H1 (cell line): ENCODE results near the gene OR52E4. TPM values are rescaled to one million over a fixed set of nuclear protein-coding genes. Genes with fewer than 3 reads are reported as not detected.

Source experiments
- ATF3 ChIP-seq: IDR thresholded peaks from 2 replicates; pipeline ENCODE4 v1.6.1; 2011; ENCODE audit warnings: low read depth, mild to moderate bottlenecking, low read length; ENCODE audit not compliant: insufficient read depth
- BRCA1 ChIP-seq: IDR thresholded peaks from 2 replicates; pipeline ENCODE4 v1.6.1; 2012; ENCODE audit warnings: low read depth, low read length, improper control_type of control experiment
- CHD1 ChIP-seq: IDR thresholded peaks from 2 replicates; pipeline ENCODE4 v1.6.1; 2012; ENCODE audit warnings: low read depth, low read length, improper control_type of control experiment
- CHD7 ChIP-seq: fragments of 300-600 bp; sonication (generic); IDR thresholded peaks from 2 replicates; pipeline ENCODE4 v1.7.1; 2012; ENCODE audit warnings: low read length, moderate library complexity, mild to moderate bottlenecking, inconsistent platforms; ENCODE audit not compliant: insufficient replicate concordance
- CTBP2 ChIP-seq: IDR thresholded peaks from 2 replicates; pipeline ENCODE4 v1.7.0; 2011; ENCODE audit warnings: borderline replicate concordance, mild to moderate bottlenecking, moderate library complexity, mixed read lengths, low read length; ENCODE audit not compliant: insufficient read depth, insufficient read length
- GABPA ChIP-seq: IDR thresholded peaks from 2 replicates; pipeline ENCODE4 v1.6.1; 2011; ENCODE audit warnings: mild to moderate bottlenecking, low read length, moderate library complexity, borderline replicate concordance; ENCODE audit not compliant: insufficient read depth
- NRF1 ChIP-seq: IDR thresholded peaks from 2 replicates; pipeline ENCODE4 v1.6.1; 2011; ENCODE audit warnings: mild to moderate bottlenecking, low read depth, low read length, improper control_type of control experiment
- POU5F1 ChIP-seq: IDR thresholded peaks from 2 replicates; pipeline ENCODE4 v1.6.1; 2011; ENCODE audit warnings: low read depth, mild to moderate bottlenecking, low read length, moderate library complexity
- RFX5 ChIP-seq: IDR thresholded peaks from 2 replicates; pipeline ENCODE4 v1.6.1; 2011; ENCODE audit warnings: low read depth, low read length, improper control_type of control experiment, borderline replicate concordance
- SP2 ChIP-seq: IDR thresholded peaks from 2 replicates; pipeline ENCODE4 v1.6.1; 2012; ENCODE audit warnings: mild to moderate bottlenecking, low read length, inconsistent platforms
- SP4 ChIP-seq: IDR thresholded peaks from 2 replicates; pipeline ENCODE4 v1.6.1; 2012; ENCODE audit warnings: low read length, inconsistent platforms
- TEAD4 ChIP-seq: IDR thresholded peaks from 2 replicates; pipeline ENCODE4 v1.6.1; 2012; ENCODE audit warnings: low read depth, low read length, inconsistent platforms, mixed read lengths
- polyA plus RNA-seq, 7 experiments: library from polyadenylated mRNA; depleted of rRNA in 3 of 7; stranded (reverse) in 5 of 7; unstranded in 2 of 7; fragments of >200 nt in 5 of 7; fragments of 200-250 nt in 2 of 7; gene quantifications; 1 replicate in 5 of 7; 2 replicates in 1 of 7; 4 replicates in 1 of 7; pipeline versions ENCODE4 v1.2.1 to v1.2.3, GENCODE V29; 2011 to 2013; ENCODE audit warnings: missing spikeins in 2 of 7, mixed read lengths in 2 of 7
- total RNA-seq: library from RNA; stranded (reverse); fragmentation: NEBNext Ultra II Directional; extraction: Animal tissue kit (Norgen Biotek cat#: 25700); gene quantifications from 2 replicates; pipeline ENCODE4 v1.2.1, GENCODE V29; 2021

The OR52E4 gene
- total and polyA plus RNA-seq, 2 of the 8 experiments (the other 6 are each of a cell fraction or from before 2014, with no cell fraction given), result not detected

- TF ChIP-seq CHD7 (no peak), POU5F1 (no peak), SP2 (no peak), TEAD4 (no peak), RFX5 (no peak), ATF3 (no peak), CHD1 (no peak), SP4 (no peak), NRF1 (no peak), GABPA (no peak), CTBP2 (no peak), BRCA1 (no peak)
Measured at GRCh38 chr11:5931061-5931460, 50.6 kb downstream of the OR52E4 start (continued).
